T-helper 1 cell treated with Interleukin-12 subunit alpha and Interleukin-12 subunit beta and Interleukin-4 antibody, amounts not matched to agents 30 ng/mL and 1 ng/mL, for 36 hours (primary cell): ENCODE results near the gene ACOT13. TPM values are rescaled to one million over a fixed set of nuclear protein-coding genes. Genes with fewer than 3 reads are reported as not detected.
"Not testable (repeated sequence)": the region's sequence is repeated elsewhere in the genome, so short reads cannot be mapped to it uniquely, and the experiment has no call there.

Source experiments
- intact Hi-C: fragments of 100-400 bp; cut with micrococcal nuclease; formaldehyde crosslinking; loops from one replicate; pipeline ENCODE4 v1.15.1; 2024
- total RNA-seq: library from RNA; stranded (reverse); gene quantifications from 2 replicates; pipeline ENCODE4 v1.2.3, GENCODE V29; 2022

Gene ACOT13
- total RNA-seq, 1 donor from 2014 or later: 21.0 TPM

- intact Hi-C loops: no loop called here
Measured at GRCh38 chr6:24660105-24660504, 6.8 kb upstream of the ACOT13 start.

GRCh38 chr6:24661759-24662158, 5.1 kb upstream of the ACOT13 start:
- intact Hi-C loops: not testable (repeated sequence)

GRCh38 chr6:24662236-24662635, 4.6 kb upstream of the ACOT13 start:
- intact Hi-C loops: no loop called here

- intact Hi-C loops: no loop called here
Measured at GRCh38 chr6:24663189-24663588, 3.7 kb upstream of the ACOT13 start.

GRCh38 chr6:24664046-24664987, 2.6 kb upstream of the ACOT13 start:
- intact Hi-C loops: no loop called here

GRCh38 chr6:24666097-24666640, 708 bp upstream of the ACOT13 start:
- intact Hi-C loops: loop anchor here (1.0 to 5.0 kb wide), 10 partner anchors 20 to 473 kb away; partner anchors contain the start of genes KIAA0319 and MRS2

- intact Hi-C loops: loop anchor here (2.0 to 5.0 kb wide), 4 partner anchors 170 to 471 kb away; partner anchors contain the start of gene MRS2
Measured at GRCh38 chr6:24667378-24667803, 514 bp downstream of the ACOT13 start.

GRCh38 chr6:24668066-24668996, 1.5 kb downstream of the ACOT13 start:
- intact Hi-C loops: loop anchor here (5.0 kb wide), 3 partner anchors 171 to 384 kb away; partner anchors contain the start of gene MRS2

GRCh38 chr6:24668997-24669361, 2.1 kb downstream of the ACOT13 start:
- intact Hi-C loops: loop anchor here (5.0 kb wide), 3 partner anchors 172 to 383 kb away; partner anchors contain the start of gene MRS2

- intact Hi-C loops: not testable (repeated sequence)
Measured at GRCh38 chr6:24670492-24670891, 3.6 kb downstream of the ACOT13 start.

GRCh38 chr6:24671077-24671476, 4.2 kb downstream of the ACOT13 start:
- intact Hi-C loops: not testable (repeated sequence)

- intact Hi-C loops: no loop called here
Measured at GRCh38 chr6:24672620-24673182, 5.8 kb downstream of the ACOT13 start.

GRCh38 chr6:24673625-24674024, 6.7 kb downstream of the ACOT13 start:
- intact Hi-C loops: no loop called here

GRCh38 chr6:24678792-24679352, 12.0 kb downstream of the ACOT13 start:
- intact Hi-C loops: not testable (repeated sequence)

GRCh38 chr6:24680582-24680981, 13.7 kb downstream of the ACOT13 start:
- intact Hi-C loops: no loop called here

GRCh38 chr6:24683297-24684296, 16.7 kb downstream of the ACOT13 start:
- intact Hi-C loops: no loop called here

- intact Hi-C loops: no loop called here
Measured at GRCh38 chr6:24686408-24686807, 19.5 kb downstream of the ACOT13 start.

- intact Hi-C loops: no loop called here
Measured at GRCh38 chr6:24686946-24687345, 20.1 kb downstream of the ACOT13 start.

- intact Hi-C loops: no loop called here
Measured at GRCh38 chr6:24689964-24690363, 23.1 kb downstream of the ACOT13 start.
